ENCODE measurements around the gene MAN2A1.

MAN2A1 gene
- 96.8 to 169 (median 134) reads per million in 4 experiments for total RNA-seq

DNA sequence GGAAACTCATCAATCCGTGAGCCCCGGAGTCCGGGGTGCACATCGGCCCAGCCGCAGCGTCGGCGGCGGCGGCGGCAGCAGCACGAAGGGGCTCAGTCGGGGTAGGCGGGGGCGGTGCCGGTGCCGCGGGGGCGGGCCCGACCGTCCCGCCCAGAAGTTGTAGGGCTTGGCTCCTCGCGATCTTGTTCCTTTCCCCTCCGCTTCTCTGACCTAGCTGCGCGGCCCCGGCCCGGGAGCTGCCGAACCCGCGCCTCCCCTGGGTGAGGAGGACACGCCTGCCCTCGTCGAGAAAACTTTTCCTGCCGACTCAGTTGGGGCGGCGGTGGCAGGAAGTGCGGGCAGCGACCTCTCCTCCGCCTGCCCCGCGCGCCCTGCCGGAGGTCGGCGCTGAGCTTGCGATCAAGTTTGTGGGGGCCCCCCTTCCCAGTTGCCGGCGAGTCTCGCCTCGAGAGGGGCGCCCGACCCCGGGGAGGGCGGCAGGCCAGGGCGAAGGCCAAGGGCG, at the start of gene MAN2A1:
TSS of gene MAN2A1 (plus strand) at position 188 of the 502 bp plus-strand sequence. CDS start 491 bp downstream, outside the sequence.
- peak; percentile 72 for DNase-seq

DNA sequence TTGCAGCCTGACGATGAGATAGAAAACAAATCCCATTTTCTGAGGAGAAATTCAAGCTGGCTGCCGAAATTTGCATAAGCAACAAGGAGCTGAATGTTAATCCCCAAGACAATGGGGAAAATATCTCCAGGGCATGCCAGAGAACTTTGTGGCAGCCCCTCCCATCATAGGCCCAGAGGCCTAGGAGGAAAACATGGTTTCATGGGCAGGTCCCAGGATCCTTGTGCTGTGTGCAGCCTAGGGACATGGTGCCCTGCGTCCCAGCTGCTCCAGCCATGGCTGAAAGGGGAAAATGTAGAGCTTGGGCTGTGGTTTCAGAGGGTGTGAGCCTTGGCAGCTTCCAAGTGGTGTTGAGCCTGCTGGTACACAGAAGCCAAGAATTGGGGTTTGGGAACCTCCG, 48.8 kb upstream of the MAN2A1 start:
- DNase-seq: no peak

DNA sequence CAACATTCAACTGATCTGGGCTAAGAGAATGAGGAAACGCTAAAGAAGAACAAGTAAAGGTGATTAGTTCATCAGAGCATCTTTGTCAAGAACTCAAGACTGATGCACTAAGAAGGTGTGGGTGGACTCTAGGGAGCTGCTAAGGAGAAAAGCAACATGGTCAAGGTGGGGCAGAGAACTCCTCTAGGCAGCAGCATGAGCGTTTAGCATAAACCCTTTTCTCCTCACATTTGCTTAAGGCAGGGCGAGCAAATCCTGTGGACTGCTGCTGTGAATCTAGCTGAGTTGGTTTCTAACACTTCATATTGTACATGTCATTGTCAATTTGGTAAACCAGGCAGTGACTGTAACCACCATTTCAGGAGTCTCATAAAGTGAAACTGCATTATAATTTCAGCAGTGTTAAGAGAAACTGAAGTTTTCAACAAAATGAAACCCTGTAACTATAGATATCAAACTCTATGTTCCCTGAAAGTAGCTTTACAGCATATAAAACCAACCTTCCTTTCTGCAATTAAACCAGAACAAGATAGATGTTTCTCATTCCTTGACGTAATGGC, 45.9 kb upstream of the MAN2A1 start:
- no peak for DNase-seq

GRCh38 chr5:109644829-109645228, 44.9 kb upstream of the MAN2A1 start:
- DNase-seq: no peak

- no peak for DNase-seq
Measured at GRCh38 chr5:109645707-109646192, 44.0 kb upstream of the MAN2A1 start.

- no peak for DNase-seq
Measured at GRCh38 chr5:109649318-109649717, 40.4 kb upstream of the MAN2A1 start.

DNA sequence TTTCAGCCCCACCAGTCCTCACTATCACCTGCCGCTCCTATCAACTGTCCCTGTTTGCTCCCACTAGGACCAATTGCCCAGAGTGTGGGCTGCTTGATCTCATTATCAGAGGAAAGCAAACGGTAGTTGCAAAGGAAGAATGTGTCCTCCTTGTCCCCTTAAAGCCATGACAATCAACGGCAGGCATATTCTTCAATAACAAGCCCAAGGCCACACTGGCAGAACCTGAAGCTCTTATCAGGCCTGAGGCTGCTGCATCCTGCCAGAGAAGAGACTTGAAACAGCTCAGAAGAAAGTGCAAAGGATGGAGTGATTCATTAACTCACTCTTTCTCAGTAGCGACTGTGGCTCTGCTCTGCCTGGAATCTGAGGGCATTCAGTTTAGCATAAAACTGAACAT, 39.2 kb upstream of the MAN2A1 start:
- no peak for DNase-seq

- DNase-seq: no peak
Measured at GRCh38 chr5:109652096-109652495, 37.6 kb upstream of the MAN2A1 start.

- DNase-seq: no peak
Measured at GRCh38 chr5:109653042-109653441, 36.7 kb upstream of the MAN2A1 start.

- DNase-seq: no peak
Measured at GRCh38 chr5:109653561-109654239, 36.0 kb upstream of the MAN2A1 start.

GRCh38 chr5:109654455-109654854, 35.3 kb upstream of the MAN2A1 start:
- DNase-seq: no peak

DNA sequence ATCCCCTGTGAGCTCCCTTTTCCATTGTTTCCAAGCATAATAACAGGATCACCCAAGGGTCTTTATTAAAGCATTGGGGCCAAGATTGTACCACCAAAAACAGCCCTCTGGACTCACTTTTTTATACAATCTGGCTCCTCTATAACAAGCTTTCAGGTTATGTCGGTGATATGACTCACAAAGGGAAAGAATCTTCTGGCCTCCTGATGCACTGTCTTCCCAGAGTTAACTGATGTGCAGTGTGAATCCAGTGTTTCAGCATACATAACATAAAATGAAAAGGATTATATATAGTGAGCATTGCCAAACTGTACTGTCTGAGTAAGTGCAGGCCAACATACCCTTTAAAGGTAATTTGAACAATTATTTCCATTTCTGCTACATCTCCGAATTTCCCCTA, 33.9 kb upstream of the MAN2A1 start:
- no peak for DNase-seq

DNA sequence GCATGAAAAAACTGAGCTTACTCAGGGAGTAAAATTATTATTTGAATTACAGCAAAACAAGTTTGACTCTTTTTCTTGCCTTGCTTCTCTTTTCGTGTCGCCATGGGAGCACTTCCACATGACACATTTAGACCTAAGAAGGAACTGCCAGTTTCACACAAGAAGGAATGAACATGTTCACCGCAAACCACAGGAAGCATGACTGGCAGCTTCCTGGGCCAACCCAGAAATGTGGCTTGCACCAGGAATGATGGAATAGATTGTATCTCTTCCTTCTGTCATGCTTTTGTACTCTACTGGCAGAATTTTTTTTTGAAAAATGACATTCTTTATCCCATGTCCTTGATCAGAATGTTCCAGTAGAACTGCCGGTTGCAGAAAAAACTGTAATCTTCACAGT, 32.9 kb upstream of the MAN2A1 start:
- no peak for DNase-seq

- no peak for DNase-seq
Measured at GRCh38 chr5:109659901-109660300, 29.8 kb upstream of the MAN2A1 start.

- no peak for DNase-seq
Measured at GRCh38 chr5:109660301-109660700, 29.4 kb upstream of the MAN2A1 start.

- DNase-seq: no peak
Measured at GRCh38 chr5:109668237-109668636, 21.5 kb upstream of the MAN2A1 start.

DNA sequence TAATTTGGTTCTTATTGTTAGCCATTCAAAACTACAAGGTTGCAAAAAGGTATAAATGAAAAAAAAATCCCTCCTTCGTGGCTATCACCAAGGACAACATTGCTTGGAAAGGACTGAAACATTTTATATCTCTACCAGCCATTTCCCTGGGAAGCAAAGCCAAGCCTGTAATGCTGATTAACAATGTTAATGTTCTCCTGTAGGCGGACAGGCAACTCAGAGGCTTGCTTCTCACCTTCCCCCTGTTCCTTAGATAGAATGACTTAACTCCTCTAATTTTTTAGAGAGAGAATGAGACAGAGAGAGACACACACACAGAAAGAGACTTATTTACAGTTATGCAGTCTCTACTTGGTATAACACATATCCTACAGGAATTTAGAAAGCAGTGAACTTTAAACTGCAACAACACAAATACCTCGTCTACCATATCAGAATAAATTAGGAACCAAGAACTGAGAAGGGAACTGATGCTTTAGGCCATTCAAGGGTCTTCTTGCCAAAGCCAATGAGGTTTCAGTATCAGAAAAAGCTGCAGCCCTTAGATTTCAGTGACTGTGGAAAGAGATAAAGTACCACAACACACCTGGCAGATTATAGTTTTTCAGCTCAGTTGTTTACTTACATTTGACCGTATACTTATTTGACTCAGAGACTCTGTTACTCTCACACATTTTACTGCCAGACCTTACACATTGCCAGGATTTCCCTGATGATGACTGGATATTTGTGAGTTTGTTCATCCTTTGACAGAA, 20.9 kb upstream of the MAN2A1 start:
- DNase-seq: no peak

- DNase-seq: no peak
Measured at GRCh38 chr5:109669991-109670706, 19.6 kb upstream of the MAN2A1 start.

- DNase-seq: no peak
Measured at GRCh38 chr5:109671136-109671535, 18.6 kb upstream of the MAN2A1 start.

GRCh38 chr5:109674596-109674995, 15.1 kb upstream of the MAN2A1 start:
- DNase-seq: no peak

GRCh38 chr5:109676920-109677319, 12.8 kb upstream of the MAN2A1 start:
- DNase-seq: no peak

DNA sequence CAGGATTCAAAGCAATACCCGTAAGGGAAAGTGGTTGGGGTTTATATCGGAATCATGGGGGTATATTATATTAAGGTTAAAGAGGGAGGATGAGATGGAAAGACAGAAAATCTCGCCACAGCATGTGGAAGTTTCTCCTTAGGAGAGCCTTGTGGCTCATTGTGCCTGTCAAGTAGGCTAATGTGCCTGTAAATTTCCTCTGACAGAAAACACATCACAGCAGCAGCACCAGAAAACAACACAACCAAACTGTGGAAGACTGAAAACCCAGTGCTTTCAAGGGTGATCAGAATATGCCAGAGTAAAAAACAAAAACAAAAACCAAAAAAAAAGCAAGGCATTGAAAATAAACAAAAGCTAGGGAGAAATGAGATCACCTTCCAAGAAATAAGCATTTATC, 11.3 kb upstream of the MAN2A1 start:
- no peak for DNase-seq

DNA sequence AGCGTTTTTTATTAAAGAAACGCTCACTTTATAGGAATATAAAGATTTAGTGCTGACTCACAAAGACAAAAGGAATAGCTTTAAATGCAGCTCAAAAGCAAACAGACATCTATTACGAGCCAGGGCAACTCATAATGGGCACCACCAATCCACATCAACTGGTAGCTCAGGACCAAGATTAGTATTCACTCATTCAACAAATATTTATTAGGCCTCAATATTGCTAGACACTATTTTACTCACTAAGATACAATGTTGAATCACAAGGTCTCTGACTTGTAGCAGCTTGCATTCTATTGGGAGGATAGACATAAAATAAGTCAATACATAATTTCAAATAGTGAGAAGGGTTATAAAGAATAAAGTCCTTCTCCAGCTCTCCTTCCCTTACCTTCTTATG, 8.0 kb upstream of the MAN2A1 start:
- DNase-seq: no peak
